ENCODE results near the gene LTBP4.
A peak's percentile ranks its signal among the peaks of the same experiment; 100 is the strongest.

The LTBP4 gene

GRCh38 chr19:40659116-40659515, 57.9 kb downstream of the LTBP4 start:
- no peak for DNase-seq (ENCODE audit: low spot score)
- Mint-ChIP-seq H3K27me3 (ENCODE audit: low read depth) (peaks cover 10% of the 10 kb centered on the region), H3K9me3 (no peaks in the 10 kb centered on the region), H3K36me3 (ENCODE audit: low read depth) (no peaks in the 10 kb centered on the region), H3K27ac (no peak overlapping the region), H3K4me1 (ENCODE audit: low read depth) (peaks cover 4% of the 10 kb centered on the region), H3K4me3 (no peak overlapping the region)

- Mint-ChIP-seq H3K27me3 (ENCODE audit: low read depth) (peaks cover 10% of the 10 kb centered on the region), H3K9me3 (no peaks in the 10 kb centered on the region), H3K4me1 (ENCODE audit: low read depth) (peaks cover 4% of the 10 kb centered on the region), H3K4me3 (no peak overlapping the region), H3K36me3 (ENCODE audit: low read depth) (no peaks in the 10 kb centered on the region), H3K27ac (no peak overlapping the region)
- DNase-seq (ENCODE audit: low spot score): no peak
These were observed 58.4 kb downstream of the LTBP4 start for GRCh38 chr19:40659566-40659965.

GRCh38 chr19:40661616-40662015, 60.4 kb downstream of the LTBP4 start:
- H3K4me1 Mint-ChIP-seq (ENCODE audit: low read depth): peaks cover 6% of the 10 kb centered on the region
- no peak for DNase-seq (ENCODE audit: low spot score)
- H3K27me3 Mint-ChIP-seq (ENCODE audit: low read depth): peaks cover 10% of the 10 kb centered on the region
- H3K9me3 Mint-ChIP-seq: no peaks in the 10 kb centered on the region
- no peak overlapping the region for H3K27ac Mint-ChIP-seq
- no peak overlapping the region for H3K4me3 Mint-ChIP-seq
- H3K36me3 Mint-ChIP-seq (ENCODE audit: low read depth): no peaks in the 10 kb centered on the region

- Mint-ChIP-seq H3K36me3 (ENCODE audit: low read depth) (peaks cover 1% of the 10 kb centered on the region), H3K27ac (peak overlapping the region; percentile 82), H3K9me3 (no peaks in the 10 kb centered on the region), H3K4me1 (ENCODE audit: low read depth) (peaks cover 6% of the 10 kb centered on the region), H3K27me3 (ENCODE audit: low read depth) (peaks cover 6% of the 10 kb centered on the region), H3K4me3 (peak overlapping the region; percentile 84)
- peak; percentile 88 for DNase-seq (ENCODE audit: low spot score)
These were observed 61.9 kb downstream of the LTBP4 start for GRCh38 chr19:40662925-40663694.

GRCh38 chr19:40663695-40664692, 62.8 kb downstream of the LTBP4 start:
- DNase-seq (ENCODE audit: low spot score): peak; percentile 30
- Mint-ChIP-seq H3K4me1 (ENCODE audit: low read depth) (peaks cover 6% of the 10 kb centered on the region), H3K9me3 (no peaks in the 10 kb centered on the region), H3K27me3 (ENCODE audit: low read depth) (peaks cover 5% of the 10 kb centered on the region), H3K4me3 (peak overlapping the region; percentile 84), H3K36me3 (ENCODE audit: low read depth) (peaks cover 5% of the 10 kb centered on the region), H3K27ac (peak overlapping the region; percentile 69)

- no peaks in the 10 kb centered on the region for H3K27me3 Mint-ChIP-seq (ENCODE audit: low read depth)
- H3K4me3 Mint-ChIP-seq: no peak overlapping the region
- H3K9me3 Mint-ChIP-seq: no peaks in the 10 kb centered on the region
- peaks cover 6% of the 10 kb centered on the region for H3K4me1 Mint-ChIP-seq (ENCODE audit: low read depth)
- no peak overlapping the region for H3K27ac Mint-ChIP-seq
- DNase-seq (ENCODE audit: low spot score): no peak
- peaks cover 19% of the 10 kb centered on the region for H3K36me3 Mint-ChIP-seq (ENCODE audit: low read depth)
These were observed 65.8 kb downstream of the LTBP4 start for GRCh38 chr19:40666803-40667438.

GRCh38 chr19:40667602-40668001, 66.4 kb downstream of the LTBP4 start:
- Mint-ChIP-seq H3K9me3 (no peaks in the 10 kb centered on the region), H3K4me1 (ENCODE audit: low read depth) (peaks cover 6% of the 10 kb centered on the region), H3K27me3 (ENCODE audit: low read depth) (no peaks in the 10 kb centered on the region), H3K27ac (no peak overlapping the region), H3K4me3 (no peak overlapping the region), H3K36me3 (ENCODE audit: low read depth) (peaks cover 19% of the 10 kb centered on the region)
- DNase-seq (ENCODE audit: low spot score): no peak

GRCh38 chr19:40668991-40669614, 67.9 kb downstream of the LTBP4 start:
- Mint-ChIP-seq H3K9me3 (no peaks in the 10 kb centered on the region), H3K4me1 (ENCODE audit: low read depth) (peaks cover 2% of the 10 kb centered on the region), H3K27ac (no peak overlapping the region), H3K27me3 (ENCODE audit: low read depth) (no peaks in the 10 kb centered on the region), H3K36me3 (ENCODE audit: low read depth) (peaks cover 19% of the 10 kb centered on the region), H3K4me3 (no peak overlapping the region)
- DNase-seq (ENCODE audit: low spot score): no peak

GRCh38 chr19:40671404-40671803, 70.2 kb downstream of the LTBP4 start:
- Mint-ChIP-seq H3K4me3 (no peak overlapping the region), H3K4me1 (ENCODE audit: low read depth) (peaks cover 2% of the 10 kb centered on the region), H3K27me3 (ENCODE audit: low read depth) (no peaks in the 10 kb centered on the region), H3K27ac (no peak overlapping the region), H3K36me3 (ENCODE audit: low read depth) (peaks cover 19% of the 10 kb centered on the region), H3K9me3 (no peaks in the 10 kb centered on the region)
- DNase-seq (ENCODE audit: low spot score): no peak

- H3K4me1 Mint-ChIP-seq (ENCODE audit: low read depth): no peaks in the 10 kb centered on the region
- H3K27me3 Mint-ChIP-seq (ENCODE audit: low read depth): no peaks in the 10 kb centered on the region
- peaks cover 18% of the 10 kb centered on the region for H3K36me3 Mint-ChIP-seq (ENCODE audit: low read depth)
- H3K9me3 Mint-ChIP-seq: no peaks in the 10 kb centered on the region
- no peak for DNase-seq (ENCODE audit: low spot score)
- no peak overlapping the region for H3K27ac Mint-ChIP-seq
- H3K4me3 Mint-ChIP-seq: no peak overlapping the region
These were observed 70.9 kb downstream of the LTBP4 start for GRCh38 chr19:40672038-40672437.

- no peak for DNase-seq (ENCODE audit: low spot score)
- no peak overlapping the region for H3K4me3 Mint-ChIP-seq
- H3K9me3 Mint-ChIP-seq: no peaks in the 10 kb centered on the region
- H3K27ac Mint-ChIP-seq: no peak overlapping the region
- H3K27me3 Mint-ChIP-seq (ENCODE audit: low read depth): no peaks in the 10 kb centered on the region
- H3K36me3 Mint-ChIP-seq (ENCODE audit: low read depth): peaks cover 18% of the 10 kb centered on the region
- no peaks in the 10 kb centered on the region for H3K4me1 Mint-ChIP-seq (ENCODE audit: low read depth)
These were observed 71.6 kb downstream of the LTBP4 start for GRCh38 chr19:40672573-40673299.

- H3K9me3 Mint-ChIP-seq: no peaks in the 10 kb centered on the region
- no peak for DNase-seq (ENCODE audit: low spot score)
- no peak overlapping the region for H3K4me3 Mint-ChIP-seq
- H3K4me1 Mint-ChIP-seq (ENCODE audit: low read depth): no peaks in the 10 kb centered on the region
- H3K27me3 Mint-ChIP-seq (ENCODE audit: low read depth): no peaks in the 10 kb centered on the region
- peaks cover 19% of the 10 kb centered on the region for H3K36me3 Mint-ChIP-seq (ENCODE audit: low read depth)
- no peak overlapping the region for H3K27ac Mint-ChIP-seq
These were observed 72.2 kb downstream of the LTBP4 start for GRCh38 chr19:40673397-40673796.

GRCh38 chr19:40674291-40674690, 73.1 kb downstream of the LTBP4 start:
- H3K4me1 Mint-ChIP-seq (ENCODE audit: low read depth): no peaks in the 10 kb centered on the region
- no peak overlapping the region for H3K4me3 Mint-ChIP-seq
- H3K9me3 Mint-ChIP-seq: no peaks in the 10 kb centered on the region
- no peaks in the 10 kb centered on the region for H3K27me3 Mint-ChIP-seq (ENCODE audit: low read depth)
- DNase-seq (ENCODE audit: low spot score): no peak
- peaks cover 16% of the 10 kb centered on the region for H3K36me3 Mint-ChIP-seq (ENCODE audit: low read depth)
- H3K27ac Mint-ChIP-seq: no peak overlapping the region

Data from T-helper 2 cell treated with Interferon-gamma antibody and Interleukin-4, amounts not matched to agents 5 μg/mL and 100 μg/mL, for 36 hours (primary cell).